ENCODE results near the gene OSBPL10.

The OSBPL10 gene

DNA sequence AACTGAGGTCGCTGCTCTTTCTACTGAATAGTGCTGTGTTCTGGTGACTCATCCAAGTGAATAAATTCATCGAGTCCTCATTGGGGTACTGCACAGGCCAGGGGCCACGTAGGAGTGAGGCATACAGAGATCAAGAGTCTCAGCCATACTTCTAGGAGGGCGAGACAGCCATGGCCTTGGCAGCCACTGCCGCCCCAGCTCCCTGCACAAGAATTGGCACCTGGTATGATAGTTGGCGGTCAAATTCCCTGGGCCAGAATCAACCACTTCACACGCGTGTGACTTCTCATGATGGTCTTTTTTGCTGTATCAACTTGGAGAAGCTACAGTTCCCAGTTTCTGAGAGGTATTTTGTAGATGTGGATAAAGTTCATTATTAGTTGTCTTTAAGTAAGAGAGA is 161.6 kb downstream of the OSBPL10 start:
- peaks cover 7% of the 10 kb centered on the region for H3K4me1 ChIP-seq (ENCODE audit: low read length)
- H3K9me3 ChIP-seq (ENCODE audit: insufficient read depth, low read length): no peaks in the 10 kb centered on the region
- no peaks in the 10 kb centered on the region for H3K79me2 ChIP-seq (ENCODE audit: low read length)

DNA sequence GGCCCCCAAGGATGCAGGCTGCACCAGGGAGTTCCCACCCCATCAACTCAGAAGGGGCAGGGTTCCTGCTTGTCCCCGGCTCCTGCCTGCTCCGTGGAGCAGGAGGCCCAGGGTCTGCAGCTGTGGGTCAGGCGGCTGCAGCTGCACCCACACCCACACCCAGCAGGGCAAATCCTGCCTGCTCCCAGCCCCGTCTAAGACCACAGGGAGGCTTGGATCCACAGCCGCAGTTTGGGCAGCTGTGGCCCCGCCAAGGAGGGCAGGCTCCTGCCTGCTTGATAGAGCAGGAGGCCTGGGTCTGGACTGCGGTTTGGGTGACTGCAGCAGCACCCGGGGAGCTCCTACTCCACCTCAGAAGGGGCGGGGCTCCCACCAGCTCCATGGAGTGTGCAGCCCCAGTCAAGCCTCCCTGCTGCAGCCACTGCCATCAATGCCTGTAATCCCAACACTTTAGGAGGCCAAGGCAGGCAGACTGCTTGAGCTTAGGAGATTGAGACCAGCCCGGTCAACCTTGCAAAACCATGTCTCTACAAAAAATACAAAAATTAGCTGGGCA is 163.6 kb downstream of the OSBPL10 start:
- Histone ChIP-seq H3K9me3 (ENCODE audit: insufficient read depth, low read length) (no peaks in the 10 kb centered on the region), H3K27ac (ENCODE audit: low read length) (no peak overlapping the region), H3K36me3 (replicated peaks; ENCODE audit: low read depth, low read length) (no peaks in the 10 kb centered on the region), H3K79me2 (ENCODE audit: low read length) (no peaks in the 10 kb centered on the region), H3K4me3 (ENCODE audit: low read length) (no peak overlapping the region), H3K4me1 (ENCODE audit: low read length) (peaks cover 7% of the 10 kb centered on the region), H3K4me2 (ENCODE audit: low read length) (no peak overlapping the region), H2AFZ (ENCODE audit: low read depth, low read length) (no peak overlapping the region), H3K27me3 (ENCODE audit: low read depth, low read length) (no peaks in the 10 kb centered on the region), H3K9ac (ENCODE audit: low read length) (no peak overlapping the region), H4K20me1 (ENCODE audit: insufficient read depth, low read length) (no peaks in the 10 kb centered on the region)
- no peak for TF ChIP-seq EZH2phosphoT487 (IDR thresholded peaks at IDR 0.05; ENCODE audit: low read depth)
- TF ChIP-seq, protein P1, sequence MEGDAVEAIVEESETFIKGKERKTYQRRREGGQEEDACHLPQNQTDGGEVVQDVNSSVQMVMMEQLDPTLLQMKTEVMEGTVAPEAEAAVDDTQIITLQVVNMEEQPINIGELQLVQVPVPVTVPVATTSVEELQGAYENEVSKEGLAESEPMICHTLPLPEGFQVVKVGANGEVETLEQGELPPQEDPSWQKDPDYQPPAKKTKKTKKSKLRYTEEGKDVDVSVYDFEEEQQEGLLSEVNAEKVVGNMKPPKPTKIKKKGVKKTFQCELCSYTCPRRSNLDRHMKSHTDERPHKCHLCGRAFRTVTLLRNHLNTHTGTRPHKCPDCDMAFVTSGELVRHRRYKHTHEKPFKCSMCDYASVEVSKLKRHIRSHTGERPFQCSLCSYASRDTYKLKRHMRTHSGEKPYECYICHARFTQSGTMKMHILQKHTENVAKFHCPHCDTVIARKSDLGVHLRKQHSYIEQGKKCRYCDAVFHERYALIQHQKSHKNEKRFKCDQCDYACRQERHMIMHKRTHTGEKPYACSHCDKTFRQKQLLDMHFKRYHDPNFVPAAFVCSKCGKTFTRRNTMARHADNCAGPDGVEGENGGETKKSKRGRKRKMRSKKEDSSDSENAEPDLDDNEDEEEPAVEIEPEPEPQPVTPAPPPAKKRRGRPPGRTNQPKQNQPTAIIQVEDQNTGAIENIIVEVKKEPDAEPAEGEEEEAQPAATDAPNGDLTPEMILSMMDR (IDR thresholded peaks at IDR 0.05; ENCODE audit: low read depth, low read length): no peak

More for the DNA sequence above, 161.6 kb downstream of the OSBPL10 start:
- H3K27me3 ChIP-seq (ENCODE audit: low read depth, low read length): no peaks in the 10 kb centered on the region
- no peak overlapping the region for H3K9ac ChIP-seq (ENCODE audit: low read length)
- H2AFZ ChIP-seq (ENCODE audit: low read depth, low read length): no peak overlapping the region
- H4K20me1 ChIP-seq (ENCODE audit: insufficient read depth, low read length): no peaks in the 10 kb centered on the region
- peaks cover 3% of the 10 kb centered on the region for H3K36me3 ChIP-seq (replicated peaks; ENCODE audit: low read depth, low read length)
- TF ChIP-seq EZH2phosphoT487 (IDR thresholded peaks at IDR 0.05; ENCODE audit: low read depth): no peak
- TF ChIP-seq, protein P1 (IDR thresholded peaks at IDR 0.05; ENCODE audit: low read depth, low read length): no peak
- H3K4me2 ChIP-seq (ENCODE audit: low read length): no peak overlapping the region
- no peak overlapping the region for H3K4me3 ChIP-seq (ENCODE audit: low read length)
- no peak overlapping the region for H3K27ac ChIP-seq (ENCODE audit: low read length)

DNA sequence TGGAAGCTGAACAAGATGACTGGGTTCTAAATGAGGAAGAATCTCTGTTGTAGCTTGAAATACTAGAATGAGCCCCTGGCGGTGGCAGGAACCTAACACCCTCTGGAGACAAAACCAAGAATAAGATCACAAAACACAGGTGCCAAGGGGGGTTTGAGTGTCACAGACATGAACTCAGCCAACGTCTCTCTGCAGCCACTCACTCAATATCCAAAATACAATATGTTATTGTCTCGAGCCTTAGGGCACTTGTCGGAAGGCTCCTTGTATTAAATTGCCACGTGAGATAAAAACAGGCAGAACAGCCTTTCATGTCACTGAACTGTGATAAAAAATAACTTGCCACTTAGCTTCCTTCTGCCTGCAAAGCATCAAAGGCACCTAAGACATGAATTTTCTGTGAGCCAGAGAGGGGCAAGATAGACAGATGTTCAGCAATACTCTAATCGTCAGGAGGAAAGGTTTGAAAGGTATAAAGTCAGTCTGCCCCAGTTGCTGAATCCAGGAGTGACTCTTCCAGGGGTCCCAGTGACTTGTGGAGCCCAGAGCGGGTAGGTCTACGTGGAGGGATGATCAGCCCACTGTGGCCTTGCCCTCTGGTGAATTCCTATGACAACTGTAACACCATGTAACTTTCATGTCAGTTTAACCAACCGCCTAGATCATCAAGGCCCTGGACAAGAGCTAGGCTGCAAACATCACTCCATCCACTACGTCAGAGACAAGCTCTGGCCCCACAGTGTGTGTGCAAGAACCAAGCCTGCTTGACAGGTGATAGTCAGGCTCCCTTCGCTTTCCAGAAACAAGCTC is 165.2 kb downstream of the OSBPL10 start:
- H3K27ac ChIP-seq (ENCODE audit: low read length): no peak overlapping the region
- H3K4me1 ChIP-seq (ENCODE audit: low read length): peaks cover 8% of the 10 kb centered on the region
- no peak overlapping the region for H3K4me3 ChIP-seq (ENCODE audit: low read length)
- H3K4me2 ChIP-seq (ENCODE audit: low read length): no peak overlapping the region
- H3K36me3 ChIP-seq (replicated peaks; ENCODE audit: low read depth, low read length): no peaks in the 10 kb centered on the region
- no peak overlapping the region for H2AFZ ChIP-seq (ENCODE audit: low read depth, low read length)
- H3K9ac ChIP-seq (ENCODE audit: low read length): no peak overlapping the region
- no peaks in the 10 kb centered on the region for H3K79me2 ChIP-seq (ENCODE audit: low read length)
- H3K9me3 ChIP-seq (ENCODE audit: insufficient read depth, low read length): no peaks in the 10 kb centered on the region
- H4K20me1 ChIP-seq (ENCODE audit: insufficient read depth, low read length): no peaks in the 10 kb centered on the region
- TF ChIP-seq EZH2phosphoT487 (IDR thresholded peaks at IDR 0.05; ENCODE audit: low read depth): no peak
- TF ChIP-seq, protein P1 (IDR thresholded peaks at IDR 0.05; ENCODE audit: low read depth, low read length): no peak
- H3K27me3 ChIP-seq (ENCODE audit: low read depth, low read length): no peaks in the 10 kb centered on the region

DNA sequence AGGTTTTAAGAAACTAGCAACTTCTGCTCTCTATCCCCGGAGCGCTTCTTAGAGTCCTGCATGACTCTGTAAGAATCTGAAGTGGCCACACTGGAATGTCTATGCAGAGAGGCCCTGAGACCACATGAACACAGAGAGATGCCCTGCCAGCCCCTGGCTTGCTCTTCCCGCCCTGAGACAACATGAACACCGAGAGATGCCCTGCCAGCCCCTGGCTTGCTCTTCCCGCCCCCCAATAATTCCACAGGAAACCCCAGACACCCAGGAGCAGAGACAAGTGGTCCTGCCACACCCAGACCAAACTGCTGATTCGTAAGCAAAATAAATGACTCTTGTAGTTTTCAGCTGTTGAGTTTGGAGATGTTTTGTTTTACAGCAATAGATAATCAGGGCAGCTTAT is 166.1 kb downstream of the OSBPL10 start:
- TF ChIP-seq EZH2phosphoT487 (IDR thresholded peaks at IDR 0.05; ENCODE audit: low read depth): no peak
- TF ChIP-seq, protein P1 (IDR thresholded peaks at IDR 0.05; ENCODE audit: low read depth, low read length): no peak
- no peak overlapping the region for H3K27ac ChIP-seq (ENCODE audit: low read length)
- no peaks in the 10 kb centered on the region for H4K20me1 ChIP-seq (ENCODE audit: insufficient read depth, low read length)
- H3K4me2 ChIP-seq (ENCODE audit: low read length): no peak overlapping the region
- H3K36me3 ChIP-seq (replicated peaks; ENCODE audit: low read depth, low read length): no peaks in the 10 kb centered on the region
- H3K9me3 ChIP-seq (ENCODE audit: insufficient read depth, low read length): no peaks in the 10 kb centered on the region
- H2AFZ ChIP-seq (ENCODE audit: low read depth, low read length): no peak overlapping the region
- H3K9ac ChIP-seq (ENCODE audit: low read length): no peak overlapping the region
- H3K4me3 ChIP-seq (ENCODE audit: low read length): no peak overlapping the region
- no peaks in the 10 kb centered on the region for H3K27me3 ChIP-seq (ENCODE audit: low read depth, low read length)
- H3K79me2 ChIP-seq (ENCODE audit: low read length): no peaks in the 10 kb centered on the region
- peaks cover 10% of the 10 kb centered on the region for H3K4me1 ChIP-seq (ENCODE audit: low read length)
